CD4-positive, alpha-beta T cell treated with Interleukin-4 for 4 hours (primary cell): Measurements from ENCODE around the gene TCN1.
A peak's percentile ranks its signal among the peaks of the same experiment; 100 is the strongest.
"Not testable (repeated sequence)": the region's sequence is repeated elsewhere in the genome, so short reads cannot be mapped to it uniquely, and the experiment has no call there.

Experiments
- DNase-seq: peaks from one replicate; pipeline ENCODE4 v3.0.0-alpha.2; 2020

The TCN1 gene

GRCh38 chr11:59866397-59866796 lies at the start of gene TCN1:
TCN1 (minus strand) TSS chr11:59866487; CDS start chr11:59866470, 17 bp downstream.
- DNase-seq = no peak

GRCh38 chr11:59903569-59903968 lies 37.3 kb upstream of the TCN1 start:
- not testable (repeated sequence) for DNase-seq

DNA sequence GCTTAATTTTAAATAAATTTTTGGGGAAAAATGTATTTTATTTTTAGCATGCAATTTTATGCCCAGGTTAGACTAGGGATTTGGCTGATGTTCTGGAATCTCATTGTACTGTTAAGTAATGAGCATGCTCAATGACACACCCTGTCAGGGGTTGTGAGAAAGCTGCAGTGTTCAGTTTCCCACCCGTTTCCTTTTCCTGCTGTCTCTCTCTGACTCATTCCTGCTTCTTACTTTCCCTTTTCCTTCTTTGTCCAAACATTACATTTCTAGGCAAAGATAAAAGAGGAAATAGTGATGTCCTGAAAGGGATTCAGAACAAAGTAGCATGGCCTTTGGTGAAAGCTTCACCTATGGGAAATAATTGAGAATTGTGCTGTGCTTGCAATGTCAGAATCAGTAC lies 35.0 kb upstream of the TCN1 start:
- no peak for DNase-seq

DNA sequence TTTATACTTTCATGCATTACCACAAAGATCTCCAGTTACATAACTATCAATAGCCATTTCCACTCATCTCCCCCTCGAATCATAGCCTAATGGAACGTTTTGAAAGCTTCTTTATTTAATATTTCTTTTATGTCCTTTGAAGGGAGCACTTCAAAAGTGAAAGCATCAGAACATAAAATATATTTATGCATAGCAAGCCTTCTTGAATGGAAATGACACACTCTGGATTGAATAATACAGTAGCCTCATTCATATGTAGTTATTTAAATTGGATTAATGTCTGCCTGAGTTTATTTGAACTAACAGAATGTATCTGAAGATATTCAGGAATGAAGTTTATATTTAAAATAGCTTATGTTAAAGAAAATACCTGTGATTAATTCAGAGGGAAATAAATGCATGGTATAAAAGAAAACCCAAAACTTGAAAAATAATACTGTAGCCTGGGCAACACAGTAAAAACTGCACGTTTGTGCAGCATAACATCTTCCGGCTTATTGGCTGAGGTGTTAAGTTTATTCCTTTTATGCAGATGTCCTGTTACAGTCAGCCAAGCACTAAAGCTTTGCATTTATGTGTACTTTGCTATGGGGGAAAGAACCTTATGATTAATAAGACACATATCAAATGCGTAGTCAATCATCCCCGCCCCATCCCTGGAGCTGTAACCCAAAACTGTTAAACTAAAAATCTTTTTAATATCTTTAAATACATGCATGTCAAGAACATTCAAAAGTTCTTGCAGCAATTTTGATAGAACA lies 34.3 kb upstream of the TCN1 start:
- DNase-seq = no peak

GRCh38 chr11:59899532-59899931 lies 33.2 kb upstream of the TCN1 start:
- no peak for DNase-seq

GRCh38 chr11:59898650-59899049 lies 32.4 kb upstream of the TCN1 start:
- DNase-seq = no peak

GRCh38 chr11:59898046-59898445 lies 31.8 kb upstream of the TCN1 start:
- no peak for DNase-seq

DNA sequence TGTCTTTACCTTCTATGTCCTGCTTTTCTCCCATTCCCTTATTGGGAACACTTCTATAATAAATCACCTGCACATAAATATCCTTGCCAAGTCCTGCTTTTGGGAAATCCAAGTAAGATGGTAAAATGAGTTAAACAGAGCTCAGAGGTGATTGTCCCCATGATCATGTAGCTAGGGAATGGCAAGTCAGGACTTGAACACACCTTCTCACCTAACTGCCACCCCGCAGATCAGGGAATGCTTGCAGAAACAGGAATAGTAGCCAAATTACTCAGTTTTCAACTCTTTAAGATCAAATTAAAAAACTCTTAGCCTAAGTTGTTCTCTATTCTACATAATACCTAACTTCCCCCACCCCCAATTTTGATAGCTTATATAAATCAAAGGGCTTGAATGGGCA lies 28.3 kb upstream of the TCN1 start:
- no peak for DNase-seq

GRCh38 chr11:59891781-59892181 lies 25.5 kb upstream of the TCN1 start:
- DNase-seq = no peak

DNA sequence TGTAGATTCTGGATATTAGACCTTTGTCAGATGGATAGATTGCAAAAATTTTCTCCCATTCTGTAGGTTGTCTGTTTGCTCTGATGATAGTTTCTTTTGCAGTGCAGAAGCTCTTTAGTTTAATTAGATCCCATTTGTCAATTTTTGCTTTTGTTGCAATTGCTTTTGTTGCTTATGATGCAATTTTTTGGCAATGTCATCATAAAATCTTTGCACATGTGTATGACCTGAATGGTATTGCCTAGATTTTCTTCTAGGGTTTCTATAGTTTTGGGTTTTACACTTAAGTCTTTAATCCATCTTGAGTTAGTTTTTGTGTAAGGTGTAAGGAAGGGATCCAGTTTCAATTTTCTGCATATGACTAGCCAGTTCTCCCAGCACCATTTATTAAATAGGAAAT lies 20.9 kb upstream of the TCN1 start:
- not testable (repeated sequence) for DNase-seq

DNA sequence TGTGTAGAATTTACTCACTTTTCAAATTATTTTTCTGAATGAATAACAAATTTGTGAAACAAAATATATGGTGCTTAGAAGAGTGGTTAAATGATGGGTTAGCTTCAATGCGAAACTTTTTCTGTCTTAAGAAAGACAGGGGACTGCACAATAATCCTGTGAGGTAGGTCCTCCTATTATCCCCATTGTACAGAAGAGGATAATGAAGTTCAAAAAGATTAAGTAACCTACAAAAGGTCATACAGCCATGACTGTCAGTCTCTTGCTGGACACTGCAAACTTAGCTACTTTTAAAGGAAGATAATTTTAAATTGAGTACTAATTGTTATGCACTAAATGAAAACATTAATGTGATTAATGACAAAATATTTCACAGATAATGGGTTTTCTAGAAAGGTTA lies 17.3 kb upstream of the TCN1 start:
- DNase-seq = no peak

GRCh38 chr11:59879567-59879966 lies 13.3 kb upstream of the TCN1 start:
- no peak for DNase-seq

DNA sequence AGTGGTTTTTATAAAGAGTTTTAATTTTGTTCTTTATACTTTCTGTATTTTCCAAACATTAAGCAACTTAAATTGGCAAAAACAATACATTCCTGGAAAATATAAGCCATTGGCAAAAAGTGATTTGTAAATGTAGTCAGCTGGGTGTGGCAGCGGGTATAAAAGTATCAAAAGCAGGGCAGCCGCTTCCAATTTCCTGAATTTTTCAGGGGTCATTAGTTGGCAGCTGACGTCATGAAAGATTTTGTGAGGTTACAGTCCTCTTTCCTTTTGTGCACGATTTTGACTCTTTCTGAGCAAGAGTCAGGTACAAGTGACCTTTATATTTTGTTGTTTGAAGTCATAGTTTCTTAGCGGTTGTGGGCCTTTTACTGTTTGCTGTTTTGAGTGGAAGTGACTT lies 12.3 kb upstream of the TCN1 start, which contains the start of gene OOSP3:
Gene OOSP3 (plus strand): TSS at position 208 of the 400 bp plus-strand sequence. CDS start 27 bp downstream, at position 235.
- no peak for DNase-seq

GRCh38 chr11:59877784-59878183 lies 11.5 kb upstream of the TCN1 start:
- no peak for DNase-seq

- DNase-seq = no peak
Measured at GRCh38 chr11:59877325-59877724, 11.0 kb upstream of the TCN1 start.

DNA sequence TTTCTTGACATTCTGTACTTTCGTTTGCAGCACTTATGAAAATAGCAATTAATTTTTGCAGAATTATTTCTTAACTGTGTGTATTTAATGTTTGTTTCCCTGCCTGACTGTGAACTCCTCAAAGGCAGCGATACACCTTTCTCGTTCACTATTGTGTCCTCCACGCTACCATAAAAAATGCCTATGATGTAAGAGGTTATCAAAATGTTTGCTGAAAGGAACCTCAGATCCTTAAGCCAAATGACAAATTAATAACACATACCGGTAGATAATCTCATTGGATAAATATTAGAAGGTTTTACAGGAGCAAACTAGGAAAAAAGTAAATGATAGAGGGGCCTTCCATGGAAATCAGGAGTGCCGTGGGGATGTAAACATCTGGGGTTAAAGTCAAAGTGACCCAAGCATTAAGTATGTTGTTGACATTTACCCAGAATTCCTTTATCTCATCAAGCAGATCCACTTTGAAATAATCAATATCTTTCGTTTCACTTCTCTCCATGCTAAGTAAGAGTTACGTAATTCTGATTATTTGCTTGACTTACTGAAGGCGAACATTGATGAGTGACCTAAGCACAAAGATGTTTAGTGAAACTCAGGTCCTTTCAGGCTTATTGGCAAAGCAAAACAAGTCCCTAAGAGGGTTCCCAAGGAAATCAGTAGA lies 9.7 kb upstream of the TCN1 start:
- DNase-seq = no peak

DNA sequence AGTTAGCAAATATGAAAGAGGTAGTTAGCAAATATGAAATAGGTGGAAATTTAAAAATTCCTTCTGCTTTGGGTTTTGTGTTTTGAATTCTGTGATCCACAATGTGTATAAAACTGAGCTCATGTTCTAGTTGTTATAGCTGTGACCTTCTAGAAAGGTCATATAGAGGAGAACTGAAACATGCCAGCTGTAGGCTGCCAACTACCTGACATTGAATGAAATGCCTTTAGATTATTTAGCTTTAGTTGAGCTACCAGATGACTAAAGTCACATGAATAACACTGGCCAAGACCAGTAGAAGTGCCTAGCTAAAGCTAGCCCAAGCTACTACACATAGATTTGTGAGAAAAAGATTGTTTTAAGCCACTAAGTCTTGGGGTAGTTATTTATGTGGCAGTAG lies 5.8 kb upstream of the TCN1 start:
- no peak for DNase-seq

DNA sequence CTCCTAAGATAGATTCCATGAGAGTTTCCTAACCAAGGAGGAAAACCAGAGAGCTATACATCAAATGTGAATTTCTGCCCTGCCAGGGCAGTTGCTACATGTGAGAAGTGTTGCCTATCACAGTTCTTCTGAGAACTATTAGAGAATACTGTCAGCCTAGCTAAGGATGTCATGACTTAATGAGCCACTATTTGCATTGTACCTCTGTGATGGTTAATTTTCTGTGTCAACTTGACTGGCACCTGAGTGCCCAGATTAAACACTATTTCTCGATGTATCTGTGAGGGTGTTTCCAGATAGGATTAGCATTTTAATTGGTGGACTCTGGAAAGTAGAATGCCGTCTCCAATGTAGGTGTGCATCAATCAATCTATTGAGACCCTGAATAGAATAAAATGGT lies 1.7 kb upstream of the TCN1 start:
- DNase-seq = no peak

DNA sequence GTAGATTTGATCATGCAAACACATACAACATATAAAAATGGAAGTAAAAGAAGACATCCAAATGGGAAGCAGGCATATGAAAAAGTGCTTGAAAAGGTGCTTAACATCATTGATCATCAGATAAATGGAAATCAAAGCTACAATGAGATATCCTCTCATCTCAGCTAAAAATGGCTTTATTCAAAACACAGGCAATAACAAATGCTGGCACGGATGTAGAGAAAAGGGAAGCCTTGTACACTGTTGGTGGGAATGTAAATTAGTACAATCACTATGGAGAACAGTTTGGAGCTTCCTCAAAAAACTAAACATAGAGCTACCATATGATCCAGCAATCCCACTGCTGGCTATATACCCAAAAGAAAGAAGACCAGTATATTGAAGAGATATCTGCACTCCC lies 549 bp upstream of the TCN1 start:
- no peak for DNase-seq

DNA sequence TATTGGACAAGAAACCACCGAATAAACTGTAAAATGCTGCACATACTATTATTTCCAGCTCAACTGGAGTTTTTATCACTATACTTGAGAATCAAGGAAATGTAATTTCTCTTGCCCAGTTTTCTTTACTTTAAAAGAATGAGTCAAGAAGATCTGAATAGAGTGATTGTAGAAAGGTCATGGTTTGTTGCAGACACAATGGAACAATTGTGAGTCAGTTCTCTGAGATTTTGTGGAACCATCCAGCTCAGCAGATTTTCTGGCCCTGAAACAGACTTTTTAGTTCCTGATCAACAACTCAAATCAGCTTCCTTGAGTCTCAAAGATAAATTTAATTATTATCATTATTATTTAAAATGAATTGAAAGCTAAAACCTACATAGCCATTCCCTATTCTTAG lies 1.3 kb downstream of the TCN1 start:
- DNase-seq = no peak

GRCh38 chr11:59862252-59862651 lies 4.0 kb downstream of the TCN1 start:
- DNase-seq = no peak

- DNase-seq = no peak
Measured at GRCh38 chr11:59859673-59860072, 6.6 kb downstream of the TCN1 start.

GRCh38 chr11:59857439-59858434 lies 8.6 kb downstream of the TCN1 start:
- peak; percentile 71 for DNase-seq
